ENCODE measurements around the gene MOGAT3.

The MOGAT3 gene, protein sequence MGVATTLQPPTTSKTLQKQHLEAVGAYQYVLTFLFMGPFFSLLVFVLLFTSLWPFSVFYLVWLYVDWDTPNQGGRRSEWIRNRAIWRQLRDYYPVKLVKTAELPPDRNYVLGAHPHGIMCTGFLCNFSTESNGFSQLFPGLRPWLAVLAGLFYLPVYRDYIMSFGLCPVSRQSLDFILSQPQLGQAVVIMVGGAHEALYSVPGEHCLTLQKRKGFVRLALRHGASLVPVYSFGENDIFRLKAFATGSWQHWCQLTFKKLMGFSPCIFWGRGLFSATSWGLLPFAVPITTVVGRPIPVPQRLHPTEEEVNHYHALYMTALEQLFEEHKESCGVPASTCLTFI

DNA sequence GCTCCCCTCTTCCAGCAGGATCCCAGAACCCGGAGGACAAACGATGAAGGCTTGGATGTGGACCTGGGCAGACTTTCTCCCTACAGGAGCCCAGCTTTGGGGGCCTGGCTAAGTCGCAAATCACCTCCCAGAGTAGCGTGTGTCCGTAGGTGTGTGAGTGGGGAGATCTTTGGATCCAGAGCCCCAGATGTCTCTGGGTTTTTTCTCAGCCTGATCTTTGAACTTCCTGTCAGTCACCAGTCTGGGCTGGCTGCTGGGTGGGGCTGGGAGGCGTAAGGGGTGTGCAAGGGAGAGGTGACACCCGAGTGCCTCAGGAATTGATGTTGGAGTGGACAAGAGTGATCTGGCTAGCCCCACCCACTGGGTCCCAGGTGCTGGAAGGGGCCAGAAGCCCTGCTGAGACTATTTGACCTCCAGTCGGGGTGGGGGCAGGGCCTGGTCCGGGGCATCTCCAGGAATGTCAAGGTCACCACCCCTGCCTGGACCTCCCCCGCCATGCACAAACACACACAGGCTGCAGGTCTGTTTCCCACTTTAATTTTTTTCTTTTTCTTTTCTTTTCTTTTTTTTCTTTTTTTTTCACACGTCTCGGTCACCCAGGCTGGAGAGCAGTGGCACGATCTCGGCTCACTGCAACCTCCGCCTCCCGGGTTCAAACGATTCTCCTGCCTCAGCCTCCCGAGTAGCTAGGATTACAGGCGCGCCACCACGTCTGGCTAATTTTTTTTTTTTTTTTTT is at the start of gene MOGAT3:
Gene MOGAT3 (minus strand): TSS at position 175 of the 738 bp plus-strand sequence. CDS start 182 bp downstream, outside the sequence.
- Mint-ChIP-seq H3K27ac (no peak within 1 kb of the TSS), H3K36me3 (ENCODE audit: low read depth) (no peaks in the 10 kb centered on the region), H3K4me1 (no peaks in the 10 kb centered on the region), H3K4me3 (peak within 1 kb of the TSS in 2 of 3 experiments; percentile 23 to 50), H3K27me3 (ENCODE audit: low read depth) (peaks cover 57% of the 10 kb centered on the region), H3K9me3 (no peaks in the 10 kb centered on the region)
- TF ChIP-seq, protein P1, sequence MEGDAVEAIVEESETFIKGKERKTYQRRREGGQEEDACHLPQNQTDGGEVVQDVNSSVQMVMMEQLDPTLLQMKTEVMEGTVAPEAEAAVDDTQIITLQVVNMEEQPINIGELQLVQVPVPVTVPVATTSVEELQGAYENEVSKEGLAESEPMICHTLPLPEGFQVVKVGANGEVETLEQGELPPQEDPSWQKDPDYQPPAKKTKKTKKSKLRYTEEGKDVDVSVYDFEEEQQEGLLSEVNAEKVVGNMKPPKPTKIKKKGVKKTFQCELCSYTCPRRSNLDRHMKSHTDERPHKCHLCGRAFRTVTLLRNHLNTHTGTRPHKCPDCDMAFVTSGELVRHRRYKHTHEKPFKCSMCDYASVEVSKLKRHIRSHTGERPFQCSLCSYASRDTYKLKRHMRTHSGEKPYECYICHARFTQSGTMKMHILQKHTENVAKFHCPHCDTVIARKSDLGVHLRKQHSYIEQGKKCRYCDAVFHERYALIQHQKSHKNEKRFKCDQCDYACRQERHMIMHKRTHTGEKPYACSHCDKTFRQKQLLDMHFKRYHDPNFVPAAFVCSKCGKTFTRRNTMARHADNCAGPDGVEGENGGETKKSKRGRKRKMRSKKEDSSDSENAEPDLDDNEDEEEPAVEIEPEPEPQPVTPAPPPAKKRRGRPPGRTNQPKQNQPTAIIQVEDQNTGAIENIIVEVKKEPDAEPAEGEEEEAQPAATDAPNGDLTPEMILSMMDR (IDR thresholded peaks at IDR 0.05; ENCODE audit: unreplicated experiment in 3 of 3) = no peak

DNA sequence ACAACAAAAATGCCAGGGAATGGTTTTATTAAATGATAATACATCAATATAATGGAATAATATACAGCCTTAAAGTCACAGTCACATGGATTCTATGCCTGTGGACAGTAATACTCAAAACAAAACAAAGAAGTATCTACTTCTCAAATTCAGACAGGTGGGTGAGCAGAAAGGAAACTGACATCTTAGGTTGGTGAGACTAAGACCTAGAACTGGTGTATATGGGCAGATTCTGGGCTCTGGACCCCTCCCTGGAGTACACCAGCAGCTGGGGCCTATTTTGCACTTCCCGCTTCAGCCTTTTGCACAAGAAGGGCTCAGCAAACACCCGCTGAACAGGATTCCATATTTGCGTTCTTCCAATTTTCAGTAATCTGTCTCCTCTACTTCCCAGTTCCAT is 49.5 kb upstream of the MOGAT3 start:
- Mint-ChIP-seq H3K4me3 (peak overlapping the region; percentile 97 to 98 (median 98)), H3K36me3 (ENCODE audit: low read depth) (peaks cover 18% of the 10 kb centered on the region), H3K27ac (no peak overlapping the region), H3K27me3 (ENCODE audit: low read depth) (peaks cover 10% of the 10 kb centered on the region), H3K9me3 (no peaks in the 10 kb centered on the region), H3K4me1 (peaks cover 15% of the 10 kb centered on the region)
- TF ChIP-seq, protein P1 (IDR thresholded peaks at IDR 0.05; ENCODE audit: unreplicated experiment in 3 of 3) = no peak

DNA sequence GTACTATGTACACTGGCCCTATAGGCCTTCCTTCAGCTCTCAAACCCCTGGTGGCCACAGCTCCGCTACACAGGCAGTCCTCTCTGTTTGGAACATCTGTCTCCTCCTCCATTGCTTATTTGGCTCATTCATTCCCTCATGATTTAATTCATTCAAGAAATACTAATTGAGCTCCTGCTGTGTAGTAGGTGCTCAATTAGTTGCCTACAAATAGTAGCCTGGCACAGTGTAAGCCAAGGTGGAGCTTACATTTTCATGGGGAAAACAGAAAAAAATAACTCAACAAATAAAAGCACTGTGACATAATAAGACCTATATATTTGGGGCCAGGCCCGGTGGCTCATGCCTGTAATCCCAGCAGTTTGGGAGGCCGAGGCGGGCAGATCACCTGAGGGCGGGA is 47.4 kb upstream of the MOGAT3 start:
- TF ChIP-seq, protein P1 (IDR thresholded peaks at IDR 0.05; ENCODE audit: unreplicated experiment in 3 of 3) = no peak
- H3K9me3 Mint-ChIP-seq = no peaks in the 10 kb centered on the region
- peak overlapping the region; percentile 37 to 71 (median 64) for H3K4me3 Mint-ChIP-seq
- peaks cover 3% of the 10 kb centered on the region for H3K27me3 Mint-ChIP-seq (ENCODE audit: low read depth)
- H3K36me3 Mint-ChIP-seq (ENCODE audit: low read depth) = peaks cover 18% of the 10 kb centered on the region
- peaks cover 31% of the 10 kb centered on the region for H3K4me1 Mint-ChIP-seq
- peak overlapping the region in 1 of 3 experiments; percentile 47 for H3K27ac Mint-ChIP-seq

DNA sequence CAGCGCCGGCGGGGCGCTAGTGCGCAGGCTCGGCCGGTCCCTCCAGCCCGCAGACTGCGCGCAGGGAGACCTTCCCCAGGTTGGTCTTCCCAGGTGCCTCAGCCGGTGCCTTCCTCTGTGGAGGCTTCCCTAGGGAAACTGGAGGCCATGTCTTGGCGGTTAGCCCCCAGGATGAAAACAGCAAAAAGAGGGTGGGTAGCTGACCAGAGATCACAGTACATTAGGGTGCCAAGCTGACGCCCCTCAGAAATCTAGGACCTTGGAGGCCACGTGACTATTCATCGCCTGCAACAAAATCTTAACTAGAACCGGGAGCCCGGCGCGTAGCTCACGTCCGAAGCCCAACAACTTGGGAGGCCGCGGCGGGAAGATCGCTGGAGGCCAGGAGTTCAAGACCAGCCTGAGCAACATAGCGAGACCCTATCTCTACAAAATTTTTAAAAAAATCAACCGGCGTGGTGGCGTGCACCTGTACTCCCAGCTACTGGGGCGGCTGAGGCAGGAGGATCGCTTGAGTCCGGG is 44.4 kb upstream of the MOGAT3 start:
- H3K36me3 Mint-ChIP-seq (ENCODE audit: low read depth) = peaks cover 16% of the 10 kb centered on the region
- H3K27me3 Mint-ChIP-seq (ENCODE audit: low read depth) = peaks cover 3% of the 10 kb centered on the region
- peaks cover 21% of the 10 kb centered on the region for H3K4me1 Mint-ChIP-seq
- H3K27ac Mint-ChIP-seq = peak overlapping the region; percentile 91 to 96 (median 93)
- TF ChIP-seq, protein P1 (IDR thresholded peaks at IDR 0.05; ENCODE audit: unreplicated experiment in 3 of 3) = no peak
- H3K4me3 Mint-ChIP-seq = peak overlapping the region; percentile 97 to 99 (median 97)
- H3K9me3 Mint-ChIP-seq = no peaks in the 10 kb centered on the region

DNA sequence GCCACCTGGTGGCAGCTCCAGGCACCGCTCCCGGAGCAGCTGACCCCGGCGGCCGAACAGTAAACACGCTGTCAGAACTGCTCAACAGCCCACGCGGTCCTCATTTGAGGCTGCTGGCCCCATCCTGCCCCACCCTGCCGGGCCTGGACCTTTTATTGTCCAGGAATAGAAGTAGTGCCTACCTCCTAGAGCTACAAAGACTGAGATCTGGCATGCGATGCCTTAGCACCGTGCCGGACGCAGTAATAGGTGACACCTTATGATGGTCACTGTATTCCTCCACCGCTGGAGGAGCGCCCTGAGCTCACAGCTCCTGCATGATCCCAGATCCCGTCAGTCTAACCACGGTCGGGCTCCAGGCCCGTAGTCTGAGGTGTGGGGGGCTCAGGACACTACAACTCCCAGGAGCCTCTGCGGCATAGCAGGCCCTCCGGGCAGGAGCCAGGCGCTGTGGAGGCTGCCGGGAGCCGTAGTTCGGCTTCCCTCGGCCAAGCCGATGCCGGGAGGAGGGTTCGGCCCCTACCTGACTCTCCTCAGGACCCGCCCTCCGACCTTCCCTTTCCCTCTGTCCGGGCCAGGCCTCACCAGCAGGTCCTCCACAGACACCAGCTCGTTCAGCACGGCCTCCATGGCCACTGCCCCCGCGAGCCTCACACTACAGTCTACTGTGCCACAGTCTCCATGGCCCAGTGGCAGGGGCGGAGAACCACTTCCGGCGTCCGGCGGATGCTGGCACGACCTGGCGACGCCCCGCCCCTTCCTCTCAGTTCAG is 43.7 kb upstream of the MOGAT3 start, which contains the start of gene FIS1:
Gene FIS1 (minus strand): TSS at position 707 of the 772 bp plus-strand sequence. CDS start 77 bp downstream, at position 630.
- Mint-ChIP-seq H3K9me3 (no peaks in the 10 kb centered on the region), H3K4me3 (peak within 1 kb of the TSS; percentile 97 to 99 (median 97)), H3K36me3 (ENCODE audit: low read depth) (peaks cover 14% of the 10 kb centered on the region), H3K27me3 (ENCODE audit: low read depth) (peaks cover 3% of the 10 kb centered on the region), H3K4me1 (peaks cover 16% of the 10 kb centered on the region), H3K27ac (peak within 1 kb of the TSS; percentile 91 to 96 (median 93))
- TF ChIP-seq, protein P1 (IDR thresholded peaks at IDR 0.05; ENCODE audit: unreplicated experiment in 3 of 3) = peak; percentile 42 to 97 (median 92)
